Sigmoid colon (tissue), 3 donors: ENCODE measurements around the gene PICALM.
A peak's percentile ranks its signal among the peaks of the same experiment; 100 is the strongest.

ENCODE experiments used
- POLR2A ChIP-seq, 2 donors: fragments of 450-650 bp; IDR thresholded peaks; one replicate each; pipeline ENCODE4 v1.6.1; 2016; ENCODE audit warnings: antibody characterized with exemption in 2 of 2, mild to moderate bottlenecking in 2 of 2, moderate library complexity in 2 of 2
- TF ChIP-seq, protein P1 (sequence below), 4 experiments: fragments of 450-650 bp in 3 of 4; fragments of 200-600 bp in 1 of 4; IDR thresholded peaks; one replicate each; pipeline ENCODE4 v1.5.1; 2016 to 2019; ENCODE audit warnings: antibody characterized with exemption in 4 of 4, mild to moderate bottlenecking in 3 of 4, moderate library complexity in 2 of 4

- TF ChIP-seq, protein P1, sequence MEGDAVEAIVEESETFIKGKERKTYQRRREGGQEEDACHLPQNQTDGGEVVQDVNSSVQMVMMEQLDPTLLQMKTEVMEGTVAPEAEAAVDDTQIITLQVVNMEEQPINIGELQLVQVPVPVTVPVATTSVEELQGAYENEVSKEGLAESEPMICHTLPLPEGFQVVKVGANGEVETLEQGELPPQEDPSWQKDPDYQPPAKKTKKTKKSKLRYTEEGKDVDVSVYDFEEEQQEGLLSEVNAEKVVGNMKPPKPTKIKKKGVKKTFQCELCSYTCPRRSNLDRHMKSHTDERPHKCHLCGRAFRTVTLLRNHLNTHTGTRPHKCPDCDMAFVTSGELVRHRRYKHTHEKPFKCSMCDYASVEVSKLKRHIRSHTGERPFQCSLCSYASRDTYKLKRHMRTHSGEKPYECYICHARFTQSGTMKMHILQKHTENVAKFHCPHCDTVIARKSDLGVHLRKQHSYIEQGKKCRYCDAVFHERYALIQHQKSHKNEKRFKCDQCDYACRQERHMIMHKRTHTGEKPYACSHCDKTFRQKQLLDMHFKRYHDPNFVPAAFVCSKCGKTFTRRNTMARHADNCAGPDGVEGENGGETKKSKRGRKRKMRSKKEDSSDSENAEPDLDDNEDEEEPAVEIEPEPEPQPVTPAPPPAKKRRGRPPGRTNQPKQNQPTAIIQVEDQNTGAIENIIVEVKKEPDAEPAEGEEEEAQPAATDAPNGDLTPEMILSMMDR (IDR thresholded peaks at IDR 0.05) = peak; percentile 21 to 77 (median 68)
- TF ChIP-seq POLR2A (IDR thresholded peaks at IDR 0.05) = no peak
Measured at GRCh38 chr11:85941380-85941973, 127.4 kb downstream of the PICALM start.
